DOHH2 (cell line): Measurements from ENCODE around the gene TTC29.
"Not testable (repeated sequence)": the region's sequence is repeated elsewhere in the genome, so short reads cannot be mapped to it uniquely, and the experiment has no call there.

Experiments used
- H3F3A ChIP-seq: fragments of 200-600 bp; sonication (generic), shearing (Covaris generic); 2 replicates; pipeline ENCODE4 v1.6.0; 2016; ENCODE audit warnings: antibody characterized with exemption, mild to moderate bottlenecking; ENCODE audit not compliant: control insufficient read depth, insufficient read depth
- H3K27ac ChIP-seq: fragments of 200-600 bp; sonication (generic); 2 replicates; pipeline ENCODE4 v1.5.1; 2014; ENCODE audit warnings: low read depth, mild to moderate bottlenecking, low read length, moderate library complexity
- H3K27me3 ChIP-seq: fragments of 200-600 bp; sonication (generic); 2 replicates; pipeline ENCODE4 v1.6.1; 2014; ENCODE audit warnings: mild to moderate bottlenecking, low read length, mixed read lengths; ENCODE audit not compliant: control insufficient read depth
- H3K36me3 ChIP-seq: fragments of 200-600 bp; sonication (generic); 2 replicates; pipeline ENCODE4 v1.6.1; 2014; ENCODE audit warnings: mild to moderate bottlenecking, low read length, moderate library complexity, mixed read lengths; ENCODE audit not compliant: control insufficient read depth
- H3K4me1 ChIP-seq: fragments of 200-600 bp; sonication (generic); 2 replicates; pipeline ENCODE4 v1.6.1; 2014; ENCODE audit warnings: mild to moderate bottlenecking, low read length, mixed read lengths; ENCODE audit not compliant: control insufficient read depth
- H3K4me2 ChIP-seq: fragments of 200-600 bp; sonication (generic); 2 replicates; pipeline ENCODE4 v1.6.0; 2014; ENCODE audit warnings: mild to moderate bottlenecking, low read length, moderate library complexity
- H3K4me3 ChIP-seq: fragments of 200-600 bp; sonication (generic); 2 replicates; pipeline ENCODE4 v1.5.1; 2014; ENCODE audit warnings: mild to moderate bottlenecking, low read length, mixed read lengths
- H3K79me2 ChIP-seq: fragments of 200-600 bp; sonication (generic); 2 replicates; pipeline ENCODE4 v1.6.1; 2014; ENCODE audit warnings: mild to moderate bottlenecking, low read length, mixed read lengths; ENCODE audit not compliant: control insufficient read depth
- H3K9me2 ChIP-seq: fragments of 200-600 bp; sonication (generic); replicated peaks from 2 replicates; pipeline ENCODE4 v1.6.1; 2014; ENCODE audit warnings: mild to moderate bottlenecking, low read length, mixed read lengths; ENCODE audit not compliant: control insufficient read depth
- H3K9me3 ChIP-seq: fragments of 200-600 bp; sonication (generic); 2 replicates; pipeline ENCODE4 v1.6.1; 2014; ENCODE audit warnings: antibody characterized with exemption, low read length, mixed read lengths; ENCODE audit not compliant: control insufficient read depth, insufficient read depth
- H4K20me1 ChIP-seq: fragments of 200-600 bp; sonication (generic); 2 replicates; pipeline ENCODE4 v1.6.0; 2014; ENCODE audit warnings: low read depth, mild to moderate bottlenecking, antibody characterized with exemption, low read length, moderate library complexity; ENCODE audit not compliant: control insufficient read depth, insufficient read depth
- CTCF ChIP-seq: fragments of 200-600 bp; sonication (generic); IDR thresholded peaks from one replicate; pipeline ENCODE4 v1.5.1; 2014; ENCODE audit warnings: antibody characterized with exemption, mild to moderate bottlenecking, low read depth, low read length; ENCODE audit not compliant: poor library complexity, severe bottlenecking
- EZH2phosphoT487 ChIP-seq: fragments of 200-600 bp; sonication (generic); IDR thresholded peaks from 2 replicates; pipeline ENCODE4 v1.6.1; 2017; ENCODE audit warnings: borderline replicate concordance, mild to moderate bottlenecking, antibody characterized with exemption, low read length, moderate library complexity, mixed read lengths

The TTC29 gene

GRCh38 chr4:146835096-146835495, 110.6 kb downstream of the TTC29 start:
- no peak for TF ChIP-seq CTCF
- TF ChIP-seq EZH2phosphoT487: no peak
- no peaks in the 10 kb centered on the region for H3K27me3 ChIP-seq
- H3K9me3 ChIP-seq: no peaks in the 10 kb centered on the region
- H4K20me1 ChIP-seq: no peaks in the 10 kb centered on the region
- H3F3A ChIP-seq: no peaks in the 10 kb centered on the region
- H3K9me2 ChIP-seq: no peaks in the 10 kb centered on the region
- H3K36me3 ChIP-seq: no peaks in the 10 kb centered on the region
- H3K4me3 ChIP-seq: no peak overlapping the region
- no peak overlapping the region for H3K27ac ChIP-seq
- no peaks in the 10 kb centered on the region for H3K4me1 ChIP-seq
- H3K4me2 ChIP-seq: no peak overlapping the region
- H3K79me2 ChIP-seq: no peaks in the 10 kb centered on the region

GRCh38 chr4:146834263-146835034, 111.2 kb downstream of the TTC29 start:
- TF ChIP-seq EZH2phosphoT487: no peak
- no peak for TF ChIP-seq CTCF

GRCh38 chr4:146833530-146833929, 112.1 kb downstream of the TTC29 start:
- Histone ChIP-seq H3K4me3 (no peak overlapping the region), H3K27ac (no peak overlapping the region), H3K4me2 (no peak overlapping the region)

More at GRCh38 chr4:146834263-146835034, 111.2 kb downstream of the TTC29 start:
- H3K36me3 ChIP-seq: no peaks in the 10 kb centered on the region
- H3K9me2 ChIP-seq: no peaks in the 10 kb centered on the region
- no peaks in the 10 kb centered on the region for H3K79me2 ChIP-seq
- no peaks in the 10 kb centered on the region for H3K4me1 ChIP-seq
- no peak overlapping the region for H3K27ac ChIP-seq
- no peak overlapping the region for H3K4me2 ChIP-seq
- H3K9me3 ChIP-seq: no peaks in the 10 kb centered on the region
- H3F3A ChIP-seq: no peaks in the 10 kb centered on the region
- no peak overlapping the region for H3K4me3 ChIP-seq
- no peaks in the 10 kb centered on the region for H4K20me1 ChIP-seq
- no peaks in the 10 kb centered on the region for H3K27me3 ChIP-seq

GRCh38 chr4:146822980-146823379, 122.7 kb downstream of the TTC29 start:
- H3K4me2 ChIP-seq, H3K27ac ChIP-seq, H3K27me3 ChIP-seq, H3K4me1 ChIP-seq, H3K79me2 ChIP-seq, H3K4me3 ChIP-seq, H4K20me1 ChIP-seq, H3K9me3 ChIP-seq, H3K36me3 ChIP-seq, H3F3A ChIP-seq, H3K9me2 ChIP-seq: not testable (repeated sequence)

More at GRCh38 chr4:146833530-146833929, 112.1 kb downstream of the TTC29 start:
- no peaks in the 10 kb centered on the region for H4K20me1 ChIP-seq
- H3F3A ChIP-seq: no peaks in the 10 kb centered on the region
- no peaks in the 10 kb centered on the region for H3K9me2 ChIP-seq
- no peaks in the 10 kb centered on the region for H3K27me3 ChIP-seq
- H3K4me1 ChIP-seq: no peaks in the 10 kb centered on the region
- H3K79me2 ChIP-seq: no peaks in the 10 kb centered on the region
- H3K36me3 ChIP-seq: no peaks in the 10 kb centered on the region
- H3K9me3 ChIP-seq: no peaks in the 10 kb centered on the region
- TF ChIP-seq EZH2phosphoT487 (no peak), CTCF (no peak)
